Stimulated activated CD8-positive, alpha-beta memory T cell treated with anti-CD3 and anti-CD28 coated beads, Interleukin-12 subunit alpha, Interleukin-12 subunit beta, amount 100 ng/mL, for 24 hours (primary cell): ENCODE data around the gene MPPED1.

Source experiments
- DNase-seq: peaks from one replicate; pipeline ENCODE4 v3.0.0-alpha.2; 2020; ENCODE audit errors: extremely low read depth

The MPPED1 gene

DNA sequence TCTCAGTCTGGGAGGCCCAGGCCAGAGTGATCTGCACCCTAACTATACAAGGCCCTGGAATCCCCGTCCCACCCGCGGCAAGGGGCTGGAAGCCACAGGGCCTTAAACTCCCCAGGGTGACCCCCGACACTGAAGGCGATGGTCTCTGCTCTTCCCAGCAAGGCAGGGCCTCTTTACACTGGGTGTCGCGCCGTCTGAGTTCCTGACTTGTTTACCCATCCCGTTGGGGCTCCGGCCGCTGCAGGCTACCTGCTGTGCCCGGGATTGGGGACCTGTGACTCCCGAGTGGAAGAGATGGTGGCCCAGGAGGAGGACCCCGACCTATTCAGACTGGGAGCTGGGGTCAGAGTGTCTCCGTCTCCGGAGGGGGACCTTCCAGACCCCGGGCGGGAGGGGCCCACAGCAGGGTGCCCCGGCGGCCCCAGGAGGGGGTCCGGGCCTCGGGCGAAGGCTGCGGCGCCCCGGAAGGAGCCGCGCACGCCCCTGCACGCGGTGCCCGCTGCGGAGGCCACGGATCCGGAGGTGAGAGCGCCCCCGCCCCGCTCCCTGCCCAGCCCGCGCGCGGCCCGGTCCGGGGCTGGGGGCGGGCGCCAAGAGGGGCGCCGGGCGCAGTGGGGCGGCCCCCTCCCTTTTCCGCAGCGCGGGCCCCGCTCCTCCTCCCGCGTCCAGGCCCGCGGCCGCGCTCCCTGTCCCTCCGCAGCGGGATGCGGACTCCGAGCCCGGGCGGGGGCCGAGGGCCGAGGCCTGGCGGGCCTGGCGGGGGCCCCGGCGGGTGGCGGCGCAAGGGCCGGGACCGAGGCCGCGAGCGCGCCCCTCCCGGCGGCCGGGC, 560 bp upstream of the MPPED1 start:
- DNase-seq, result no peak

DNA sequence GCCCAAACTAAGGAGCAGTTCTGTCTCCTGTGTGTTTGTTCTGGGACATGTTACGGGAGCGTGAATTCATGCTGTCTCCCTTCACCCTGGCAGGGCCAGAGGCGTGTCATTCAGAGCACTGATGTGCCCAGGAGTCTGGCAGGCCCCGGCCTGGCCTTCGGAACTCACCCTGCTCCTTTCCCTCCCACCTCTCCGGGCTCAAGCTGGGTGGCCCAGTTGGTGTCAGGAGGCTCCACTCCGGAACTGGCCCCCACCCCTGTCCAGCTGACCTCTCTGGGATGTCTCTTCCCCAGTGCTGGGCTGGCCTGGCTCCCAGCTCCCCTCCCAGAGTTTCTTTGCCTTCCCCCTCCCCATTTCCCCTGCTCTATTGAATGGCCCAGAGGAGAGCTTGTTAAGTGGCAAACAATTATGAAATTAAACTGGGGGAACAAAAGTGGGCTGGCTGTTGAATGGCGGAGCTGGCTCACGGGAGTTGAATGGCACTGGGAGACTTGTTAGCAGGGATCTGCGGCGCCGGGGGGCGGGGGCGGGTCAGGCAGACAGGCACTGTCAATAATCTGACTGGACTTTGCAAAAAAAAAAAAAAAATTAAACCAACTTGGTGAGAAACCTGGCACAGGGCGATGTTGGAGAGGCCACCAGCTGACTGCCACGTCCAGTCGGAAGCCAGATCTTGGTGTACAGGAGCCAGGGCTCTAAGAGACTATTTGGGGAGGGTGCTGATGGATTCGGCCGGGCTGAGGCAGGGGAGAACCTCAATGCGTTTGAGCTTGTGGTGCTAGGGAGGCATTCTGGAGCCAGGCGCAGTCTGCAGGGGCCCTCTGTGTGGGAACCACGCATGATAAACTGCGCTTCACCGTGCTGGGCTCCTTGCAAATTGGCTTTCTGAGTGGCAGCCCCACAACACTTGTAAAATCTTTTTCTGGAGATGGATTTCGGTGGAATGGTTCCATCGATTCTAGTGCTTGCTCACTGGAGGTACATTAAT, 1.3 kb downstream of the MPPED1 start:
- no peak for DNase-seq

DNA sequence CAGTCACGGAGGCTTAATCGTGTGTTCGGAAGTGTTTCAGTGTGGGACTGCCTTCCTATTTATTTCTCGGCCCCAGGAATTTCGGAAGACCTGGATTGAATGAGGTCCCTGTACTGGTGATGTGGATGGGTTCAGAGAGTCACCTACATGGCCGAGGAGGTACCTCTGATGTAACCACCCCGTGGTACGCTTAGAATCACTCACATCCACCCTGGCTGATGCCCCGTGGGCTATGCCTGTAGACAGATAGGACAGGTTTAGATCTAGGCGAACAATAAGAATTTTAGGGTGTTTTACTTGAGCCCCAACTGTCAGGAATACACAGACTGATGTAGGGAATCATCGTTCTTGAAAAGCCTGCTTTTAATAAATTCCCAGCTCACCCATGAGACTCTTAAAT, 2.0 kb downstream of the MPPED1 start:
- DNase-seq, result no peak

DNA sequence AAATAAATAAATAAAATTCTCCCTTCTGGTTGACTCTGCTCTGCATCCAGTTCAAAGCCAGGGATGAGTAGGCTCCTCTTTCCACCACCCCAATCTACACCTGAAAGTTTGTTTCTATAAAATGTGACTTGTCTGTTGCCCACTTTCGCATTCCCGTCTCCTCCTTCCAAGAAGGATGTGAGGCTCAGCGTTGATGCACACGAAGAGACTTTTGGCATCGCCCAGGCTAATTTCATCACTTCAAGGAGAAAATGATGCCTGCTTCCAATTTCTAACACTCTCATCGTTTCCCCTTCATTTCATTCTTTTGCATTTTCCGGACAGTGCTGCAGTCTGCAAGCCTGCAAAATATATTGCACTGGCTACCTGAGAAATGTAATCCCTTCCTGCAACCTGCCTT, 3.9 kb downstream of the MPPED1 start:
- DNase-seq, result no peak

DNA sequence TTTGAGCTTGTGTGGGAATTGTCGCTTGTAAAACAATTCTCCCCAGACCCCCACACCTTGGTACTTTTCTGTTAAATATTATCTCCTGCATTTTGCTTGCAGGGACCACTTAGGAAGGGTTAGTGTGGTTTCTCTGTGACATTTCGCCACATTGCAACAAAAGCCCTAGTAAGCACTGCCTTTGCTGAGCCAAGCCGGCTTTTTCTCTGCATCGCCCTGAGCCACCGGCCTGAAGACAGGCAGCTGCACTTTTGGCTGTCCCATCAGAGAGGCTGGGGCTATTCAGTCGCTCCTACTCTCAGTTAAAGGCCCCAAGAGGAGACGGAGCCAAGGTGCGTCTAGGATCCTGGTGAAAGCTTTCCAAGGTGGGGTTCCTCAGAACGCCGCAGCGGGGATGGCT, 5.7 kb downstream of the MPPED1 start:
- DNase-seq, result no peak

DNA sequence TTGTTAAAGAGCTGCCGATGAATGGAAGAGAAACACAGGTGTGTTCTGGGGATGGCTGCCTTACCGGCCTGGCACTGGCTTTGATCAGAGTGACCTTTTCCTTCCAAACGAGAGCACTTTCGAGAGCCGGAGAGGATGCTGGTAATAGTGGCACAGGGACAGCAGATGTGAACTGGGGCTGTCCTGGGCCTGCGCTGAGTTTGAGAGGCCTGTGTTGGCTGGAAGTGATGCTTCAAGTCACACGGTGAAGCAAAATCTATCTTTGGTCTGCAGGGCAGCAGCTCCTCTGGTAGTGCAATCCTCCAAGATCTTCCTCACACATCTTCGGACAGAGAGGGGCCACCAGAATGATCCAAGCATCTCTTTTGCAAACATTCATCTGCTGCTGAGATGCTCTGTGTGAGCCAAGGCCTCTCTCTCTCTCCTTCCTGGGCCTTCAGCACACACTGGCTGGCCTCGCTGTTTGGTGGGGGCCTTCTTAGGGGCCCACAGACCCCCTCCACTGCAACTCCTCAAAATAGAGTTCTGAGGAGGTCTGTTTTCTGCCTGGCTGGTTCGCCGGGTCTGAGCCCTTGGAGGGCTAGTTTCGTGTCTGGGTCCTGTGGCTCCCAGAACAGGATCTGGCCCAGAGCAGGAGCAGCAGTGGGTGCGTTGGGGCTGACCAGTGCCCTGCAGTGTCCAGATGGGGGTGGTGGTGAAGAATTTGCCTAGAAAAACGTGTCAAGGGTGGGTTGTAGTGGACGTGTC, 6.4 kb downstream of the MPPED1 start:
- no peak for DNase-seq

DNA sequence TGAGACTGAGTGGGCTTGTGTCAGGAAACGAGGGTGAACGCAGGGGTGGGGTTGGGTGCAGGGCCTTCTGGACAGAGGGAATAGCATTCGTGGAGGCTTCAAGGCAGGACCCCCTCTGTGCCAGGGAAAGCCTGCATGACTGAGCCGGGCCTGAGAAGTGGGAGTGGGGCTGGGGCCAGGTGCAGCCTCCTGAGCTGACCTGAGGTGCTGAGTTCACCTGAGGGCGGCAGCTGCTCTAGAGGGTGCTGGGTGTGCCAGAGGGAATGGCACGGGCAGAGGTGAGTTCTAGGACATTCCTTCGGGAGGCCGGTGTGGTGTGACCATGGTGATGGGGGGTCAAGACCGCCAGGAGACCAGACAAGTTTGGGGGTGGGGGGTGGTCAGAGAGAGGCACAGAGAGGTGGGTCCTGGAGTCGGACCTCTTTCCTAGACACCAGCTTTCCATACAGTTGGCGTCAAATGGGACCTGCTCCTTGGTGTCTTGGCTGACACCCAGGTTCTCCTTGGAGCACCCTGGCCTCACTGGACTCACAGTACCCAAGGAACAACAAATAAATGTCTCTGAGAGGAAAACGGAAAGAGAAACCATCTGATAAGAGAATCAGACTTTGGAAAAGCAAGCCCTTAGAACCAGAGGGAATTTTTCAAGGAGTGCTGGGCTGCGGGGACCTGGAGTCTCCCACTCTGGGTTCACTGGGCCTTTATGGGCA, 7.7 kb downstream of the MPPED1 start:
- DNase-seq, result no peak

DNA sequence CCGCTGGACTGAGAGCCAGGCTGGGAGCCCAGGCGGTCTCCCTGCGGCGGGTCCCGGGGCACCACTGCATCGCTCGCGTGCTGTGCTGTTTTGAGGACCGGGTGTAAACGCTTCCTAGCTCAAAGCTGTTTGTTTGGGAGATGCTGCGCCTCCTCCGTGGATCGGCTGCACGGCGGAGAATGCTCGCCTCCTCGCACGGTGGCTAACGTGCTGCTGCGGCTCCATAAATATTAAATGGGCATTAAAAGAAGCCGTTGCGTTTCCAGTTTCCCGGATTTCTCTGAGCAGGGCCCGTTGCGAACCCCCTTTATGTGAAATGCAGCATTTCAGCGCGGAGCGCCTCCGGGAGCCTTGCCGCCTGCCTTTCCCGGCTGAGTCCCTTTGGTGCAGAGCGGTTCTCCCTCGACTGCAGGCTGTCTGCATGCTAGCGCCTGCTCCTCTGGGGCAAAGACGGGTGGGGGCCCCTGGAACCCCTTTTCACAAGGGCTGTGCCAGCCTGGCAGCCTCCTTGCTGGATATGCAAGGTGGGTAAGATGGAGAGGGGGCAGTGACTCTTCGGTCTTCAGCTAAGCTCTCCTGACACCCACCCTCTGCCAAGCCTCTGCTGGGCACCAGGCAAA, 9.3 kb downstream of the MPPED1 start:
- no peak for DNase-seq

DNA sequence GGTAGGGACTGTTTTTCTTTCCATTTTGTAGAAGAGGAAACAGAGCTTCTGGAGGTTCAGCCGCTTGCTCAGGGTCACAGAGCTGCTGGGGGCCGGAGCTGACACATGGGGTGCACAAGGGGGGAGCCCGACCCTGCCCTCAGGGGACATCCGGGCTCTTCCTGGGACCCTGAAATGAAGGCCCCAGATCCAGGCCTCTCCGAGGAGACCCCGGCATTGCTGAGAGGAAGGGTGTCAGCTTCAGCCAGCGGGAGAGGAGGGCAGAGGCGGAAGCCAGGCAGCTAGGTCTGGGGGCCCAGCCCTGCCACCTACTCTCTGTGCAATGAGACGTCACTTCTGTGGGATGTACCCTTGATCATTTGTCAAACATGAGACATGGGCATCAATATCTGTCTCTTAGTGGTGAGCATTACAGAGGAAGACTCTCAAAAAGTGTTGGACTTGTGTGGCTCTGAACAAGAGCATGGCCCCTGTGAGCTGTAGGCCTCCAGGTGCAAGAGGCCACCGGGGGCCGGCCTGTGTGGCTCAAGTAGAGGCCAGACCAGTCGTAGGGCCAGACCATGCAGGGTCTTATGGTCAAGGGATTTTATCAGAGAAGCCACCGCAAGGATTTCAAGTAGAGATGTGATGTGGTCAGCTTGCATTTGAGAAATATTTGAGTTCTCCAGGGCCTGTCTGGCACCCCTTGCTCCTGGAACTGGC, 10.3 kb downstream of the MPPED1 start:
- DNase-seq, result no peak

DNA sequence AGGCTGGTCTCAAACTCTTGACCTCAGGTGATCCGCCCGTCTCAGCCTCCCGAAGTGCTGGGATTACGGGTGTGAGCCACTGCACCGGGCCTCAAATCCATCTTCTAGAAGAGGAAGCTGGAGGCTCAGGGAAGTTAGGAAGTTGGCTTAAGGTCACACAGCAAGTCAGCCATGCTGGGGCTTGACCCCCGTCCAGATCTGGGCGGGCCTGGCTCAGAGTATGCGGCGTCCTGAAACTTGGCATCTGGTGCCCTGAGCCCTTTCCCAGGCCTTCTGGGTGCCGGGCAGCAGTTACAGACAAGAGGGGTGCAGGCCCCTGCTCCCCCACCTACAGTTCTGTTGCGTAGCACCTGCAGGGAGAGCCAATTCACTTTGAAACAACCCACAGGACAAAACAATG, 11.2 kb downstream of the MPPED1 start:
- no peak for DNase-seq

DNA sequence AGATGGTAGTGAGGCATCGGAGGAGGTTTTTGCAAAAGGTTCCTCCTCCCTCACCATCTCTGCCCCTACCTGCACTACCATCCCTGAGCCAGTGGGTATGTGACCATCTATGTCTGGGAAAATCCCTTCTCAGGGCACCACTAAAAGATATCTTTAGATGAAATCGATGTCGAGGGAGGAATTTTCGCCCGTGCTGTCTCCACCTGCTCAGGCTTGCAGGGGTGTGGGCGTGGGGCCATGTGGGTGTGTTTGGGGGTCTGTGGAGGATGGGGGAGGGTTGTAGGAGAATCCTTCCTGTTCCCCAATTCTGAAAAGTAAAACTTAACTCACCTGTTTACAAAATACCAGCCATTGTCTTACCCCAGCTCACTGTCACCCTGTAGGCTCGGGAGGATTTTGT, 12.4 kb downstream of the MPPED1 start:
- no peak for DNase-seq

DNA sequence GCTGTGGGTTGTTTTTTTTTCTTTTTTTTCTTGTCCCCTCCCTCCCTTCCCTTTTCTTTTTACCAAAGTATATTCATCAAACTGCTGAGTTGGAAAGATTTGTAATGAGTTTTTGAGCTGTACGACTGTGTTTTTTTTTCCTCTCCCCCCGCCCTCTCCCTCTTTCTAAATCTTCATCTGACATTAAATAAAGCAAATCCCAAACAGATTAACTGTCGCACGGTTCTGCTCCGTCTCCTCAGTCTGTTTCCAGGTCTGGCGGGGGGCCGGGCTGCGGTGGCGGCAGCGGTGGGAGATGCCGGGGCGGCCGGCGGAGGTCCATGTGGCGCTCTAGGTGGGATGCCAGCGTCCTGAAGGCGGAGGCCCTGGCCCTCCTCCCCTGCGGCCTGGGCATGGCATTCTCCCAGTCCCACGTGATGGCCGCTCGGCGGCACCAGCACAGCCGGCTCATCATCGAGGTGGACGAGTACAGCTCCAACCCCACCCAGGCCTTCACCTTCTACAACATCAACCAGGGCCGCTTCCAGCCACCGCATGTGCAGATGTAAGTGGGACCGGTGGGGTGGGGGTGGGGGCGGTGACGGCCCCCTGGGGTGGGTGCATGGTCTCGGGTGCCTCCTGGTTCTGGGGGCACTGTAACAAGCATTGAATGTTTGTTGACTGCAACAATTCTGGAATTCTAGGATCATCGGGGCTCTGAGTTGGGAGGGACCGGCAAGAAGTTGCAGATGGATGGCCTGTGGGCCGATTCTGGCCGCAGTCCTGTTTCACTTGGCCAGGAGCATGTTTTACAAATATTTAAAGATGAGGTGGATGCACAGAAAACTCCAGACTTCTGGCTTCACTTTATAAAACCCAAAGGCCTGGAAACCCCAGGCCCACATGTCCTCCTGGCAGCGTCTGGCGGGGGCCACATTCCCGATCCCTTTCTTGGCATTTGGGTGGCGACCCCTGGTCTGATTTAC, 13.1 kb downstream of the MPPED1 start:
- DNase-seq, result no peak

DNA sequence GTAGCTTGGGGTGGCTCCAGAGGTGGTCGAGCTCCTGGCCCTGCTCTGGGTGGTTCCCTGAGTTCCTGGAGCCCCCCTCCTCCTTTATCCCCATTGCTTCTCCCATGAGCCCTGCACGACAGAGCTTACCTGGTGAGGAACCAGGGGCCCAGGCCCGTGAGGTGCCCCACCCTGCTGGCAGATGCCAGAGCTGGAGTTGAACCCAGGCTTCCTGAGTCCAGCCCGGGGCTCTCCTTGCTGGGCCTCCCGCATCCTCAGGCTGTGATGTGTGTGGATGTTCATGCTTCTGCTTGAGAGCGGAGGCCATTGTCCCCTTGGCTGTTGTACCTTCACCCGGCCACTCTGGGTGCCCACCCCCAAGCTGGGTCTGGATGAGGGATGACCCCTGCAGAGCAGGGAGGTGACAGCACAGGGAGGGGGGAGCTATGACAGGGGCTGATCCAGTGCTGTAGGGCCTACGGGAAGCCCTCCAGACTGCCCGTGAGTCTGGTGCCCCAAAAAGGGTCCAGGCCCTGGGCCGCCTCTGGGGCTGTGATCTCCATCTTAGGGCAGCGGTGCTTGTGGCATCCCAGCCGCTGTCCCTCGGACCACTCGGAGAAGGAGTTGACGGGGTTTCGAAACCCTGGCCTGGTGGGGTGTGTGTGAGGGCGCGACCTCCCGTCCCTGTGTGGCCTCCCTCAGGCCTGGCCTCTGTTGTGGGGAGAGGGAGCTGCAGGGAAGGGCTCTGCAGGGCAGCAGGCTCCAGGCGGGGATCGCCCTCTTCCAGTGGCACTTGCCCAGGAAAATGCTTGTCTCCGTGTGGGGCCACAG, 14.4 kb downstream of the MPPED1 start:
- DNase-seq, result no peak

DNA sequence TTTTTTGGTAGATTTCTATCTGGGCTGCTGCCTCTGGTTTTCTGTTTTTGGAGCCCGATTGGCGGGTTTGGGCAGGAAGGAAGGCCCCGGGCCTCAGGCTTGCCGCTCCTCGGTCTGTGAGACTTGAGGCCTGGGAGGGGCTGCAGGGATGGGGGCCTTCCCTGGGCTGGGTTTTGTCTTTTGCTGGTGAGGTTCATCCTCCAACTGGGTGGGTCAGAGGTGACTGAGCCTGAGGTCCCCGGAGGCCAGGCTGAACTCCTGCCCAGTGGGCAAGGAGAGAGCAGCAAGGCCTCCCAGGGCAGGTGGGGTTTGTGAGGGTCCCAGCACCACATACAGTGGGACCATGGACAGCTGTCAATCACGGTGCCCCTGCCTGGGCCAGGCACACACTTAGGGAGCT, 15.0 kb downstream of the MPPED1 start:
- no peak for DNase-seq

DNA sequence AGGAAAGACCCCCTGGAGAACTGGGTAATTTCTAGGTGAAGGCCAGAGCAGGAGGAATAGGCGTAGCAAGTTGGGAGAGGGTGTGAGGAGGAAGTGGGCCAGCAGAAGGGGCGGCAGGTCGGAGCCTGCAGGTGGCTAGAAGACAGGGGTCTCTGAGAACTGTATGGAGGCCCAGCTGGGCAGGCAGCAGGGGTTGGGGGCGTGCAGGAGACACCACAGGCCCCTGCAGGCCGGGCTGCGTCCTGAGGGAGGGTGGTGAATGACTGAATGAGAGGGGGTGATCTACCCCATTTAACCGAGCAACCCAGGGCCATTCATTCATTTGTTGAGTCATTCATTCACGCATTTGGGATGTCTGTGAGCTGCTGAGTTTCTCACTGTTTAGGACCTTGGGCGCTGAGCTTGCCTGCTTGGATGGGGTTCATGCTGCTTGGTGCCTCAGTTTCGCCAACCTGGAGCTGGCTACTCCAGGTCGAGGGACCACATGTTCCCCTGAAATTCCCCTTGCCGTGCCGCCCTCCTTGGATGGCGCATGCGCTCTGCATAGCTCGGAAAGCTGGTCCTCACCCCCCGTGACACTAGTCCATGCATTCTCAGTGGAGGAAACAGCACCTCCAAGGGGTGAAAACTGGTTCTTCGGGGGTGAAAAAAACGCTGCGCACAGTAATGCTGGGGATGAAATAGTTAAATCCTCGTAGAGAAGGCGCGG, 15.6 kb downstream of the MPPED1 start:
- no peak for DNase-seq

DNA sequence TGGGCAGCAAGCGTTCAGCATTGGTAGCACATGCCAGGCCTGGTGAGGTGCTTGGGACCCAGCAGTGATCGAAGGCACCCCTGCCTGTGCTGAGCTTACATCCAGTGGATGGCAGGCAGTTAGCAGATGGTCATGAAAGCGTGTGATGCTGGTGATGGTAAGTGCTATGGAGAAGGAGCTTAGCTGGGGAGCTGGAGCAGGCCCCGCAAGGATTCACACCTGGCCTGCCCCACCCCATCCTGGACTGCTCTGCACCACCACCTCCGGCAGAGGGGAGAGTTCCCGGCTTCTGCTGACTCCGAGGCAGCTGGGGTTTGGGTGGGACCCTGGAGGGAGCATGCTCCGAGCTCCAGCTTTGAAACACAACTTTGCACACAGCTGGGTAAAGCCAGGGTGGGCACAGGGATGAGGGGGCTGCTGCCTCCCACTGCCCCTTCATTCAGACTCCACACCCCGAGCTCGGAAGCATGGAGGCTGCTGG, 16.2 kb downstream of the MPPED1 start:
- DNase-seq, result no peak

DNA sequence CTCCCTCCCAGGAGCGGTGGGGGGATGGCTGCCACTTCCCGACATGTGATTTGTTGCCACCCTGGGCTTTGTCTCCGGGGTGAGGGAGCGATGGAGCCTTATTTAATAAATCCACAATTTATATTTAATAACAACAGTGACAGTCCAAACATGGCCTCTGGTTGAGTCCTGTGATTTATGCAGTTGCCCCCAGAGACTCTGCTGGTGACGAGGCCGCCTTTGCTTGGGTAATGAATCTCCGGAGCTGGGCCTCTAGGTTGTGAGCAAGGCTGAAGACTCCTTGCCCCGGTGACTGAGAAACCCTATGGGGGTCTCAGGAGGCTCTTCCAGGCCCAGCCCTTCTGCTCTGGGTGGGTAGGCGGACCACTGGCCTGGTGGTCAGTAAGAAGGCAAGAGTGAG, 16.7 kb downstream of the MPPED1 start:
- no peak for DNase-seq

DNA sequence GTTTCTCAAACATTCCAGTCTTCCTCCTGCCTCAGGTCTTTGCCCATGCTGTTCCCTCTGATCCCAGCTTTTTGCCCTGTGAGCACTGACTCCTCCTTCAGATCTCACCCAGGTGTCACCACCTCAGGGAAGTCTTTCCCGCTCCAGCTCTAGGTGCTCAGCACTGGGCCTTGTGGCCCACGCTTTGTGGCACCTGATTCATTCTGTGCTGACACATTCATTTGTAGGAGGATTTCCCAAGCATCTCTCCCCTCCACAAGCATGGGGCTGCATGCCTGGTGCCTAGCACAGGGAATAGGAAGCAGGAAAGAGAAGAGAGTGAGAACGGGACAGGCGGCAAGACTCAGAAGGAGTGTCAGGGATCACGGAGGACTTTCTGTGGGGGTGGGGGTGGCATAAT, 17.6 kb downstream of the MPPED1 start:
- DNase-seq, result no peak
